Activated naive CD4-positive, alpha-beta T cell treated with anti-CD3 and anti-CD28 coated beads, Interleukin-2, amount 50 U/mL, for 16 hours (primary cell): ENCODE measurements around the gene NGEF.

ENCODE experiments used
- DNase-seq: peaks from one replicate; pipeline ENCODE4 v3.0.0-alpha.2; 2020

NGEF gene

GRCh38 chr2:233041722-233042323, 28.8 kb upstream of the NGEF start:
- no peak for DNase-seq

DNA sequence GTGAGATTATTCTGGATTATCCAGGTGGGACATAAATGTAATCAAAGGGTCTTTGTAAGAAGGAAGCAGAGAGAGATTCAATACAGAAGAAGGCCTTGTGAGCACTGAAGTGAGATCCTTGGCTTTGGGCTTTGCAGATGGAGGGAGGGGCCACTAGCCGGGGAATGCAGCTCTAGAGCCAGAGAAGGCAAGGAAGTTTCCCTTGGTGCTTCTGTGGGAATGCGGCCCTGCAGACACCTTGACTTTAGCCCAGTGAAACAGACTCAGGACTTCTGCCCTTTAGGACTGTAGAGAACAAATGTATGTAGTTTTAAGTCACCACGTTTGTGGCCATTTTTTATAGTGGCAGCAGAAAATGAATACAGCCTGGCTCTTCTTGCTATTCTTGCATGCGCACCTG, 27.5 kb upstream of the NGEF start:
- no peak for DNase-seq

DNA sequence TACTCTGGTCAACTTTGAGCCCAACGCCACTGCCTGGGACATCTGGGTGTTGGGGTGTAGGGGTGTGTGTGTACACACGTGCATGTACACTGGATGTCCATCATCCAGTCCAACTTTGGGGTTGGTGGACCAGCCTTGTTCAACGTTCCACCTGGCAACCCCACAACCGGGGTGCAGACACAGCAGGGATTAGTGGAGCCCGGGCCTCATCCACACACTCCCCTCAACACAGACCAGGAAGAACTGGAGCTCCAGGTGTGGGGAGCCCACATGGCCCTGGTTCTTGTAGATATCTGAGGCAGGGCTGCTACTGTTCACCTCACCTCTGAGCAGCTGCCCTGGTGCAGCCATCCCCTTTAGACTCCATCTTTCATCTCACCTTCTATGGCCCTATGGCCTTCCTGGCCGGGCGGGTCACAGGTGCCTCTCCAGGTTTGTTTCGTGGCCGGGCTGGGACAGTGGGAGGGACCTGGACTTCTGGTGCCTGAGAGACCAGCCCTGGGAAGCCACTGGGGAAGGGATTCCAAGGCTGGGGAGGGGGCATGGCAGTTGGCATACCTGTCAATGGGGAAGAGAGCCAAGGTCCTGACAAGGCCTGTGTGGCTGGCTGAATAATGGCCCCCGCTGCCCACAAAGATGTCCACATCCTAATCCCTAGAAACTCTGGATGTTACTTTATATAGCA, 26.9 kb upstream of the NGEF start:
- no peak for DNase-seq

- DNase-seq, result no peak
These were observed 26.3 kb upstream of the NGEF start for GRCh38 chr2:233039212-233039845.

DNA sequence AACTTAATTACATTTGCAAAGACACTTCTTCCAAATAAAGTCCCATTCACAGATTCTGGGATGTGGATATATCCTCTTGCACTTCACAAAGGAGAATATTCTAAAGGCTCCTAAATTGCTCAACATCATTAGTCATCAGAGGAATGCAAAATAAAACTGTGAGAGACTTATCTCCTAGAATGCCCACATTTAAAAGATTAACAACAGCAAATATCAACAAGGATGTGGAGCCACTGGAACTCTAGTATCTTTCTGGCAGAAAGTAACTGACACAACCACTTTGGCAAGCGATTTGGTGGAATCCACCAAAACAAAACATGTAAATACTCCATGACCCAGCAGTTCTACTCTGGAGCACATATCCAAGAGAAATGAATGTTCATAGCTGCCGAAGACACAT, 24.0 kb upstream of the NGEF start:
- no peak for DNase-seq

GRCh38 chr2:233036162-233036838, 23.2 kb upstream of the NGEF start:
- DNase-seq, result no peak

DNA sequence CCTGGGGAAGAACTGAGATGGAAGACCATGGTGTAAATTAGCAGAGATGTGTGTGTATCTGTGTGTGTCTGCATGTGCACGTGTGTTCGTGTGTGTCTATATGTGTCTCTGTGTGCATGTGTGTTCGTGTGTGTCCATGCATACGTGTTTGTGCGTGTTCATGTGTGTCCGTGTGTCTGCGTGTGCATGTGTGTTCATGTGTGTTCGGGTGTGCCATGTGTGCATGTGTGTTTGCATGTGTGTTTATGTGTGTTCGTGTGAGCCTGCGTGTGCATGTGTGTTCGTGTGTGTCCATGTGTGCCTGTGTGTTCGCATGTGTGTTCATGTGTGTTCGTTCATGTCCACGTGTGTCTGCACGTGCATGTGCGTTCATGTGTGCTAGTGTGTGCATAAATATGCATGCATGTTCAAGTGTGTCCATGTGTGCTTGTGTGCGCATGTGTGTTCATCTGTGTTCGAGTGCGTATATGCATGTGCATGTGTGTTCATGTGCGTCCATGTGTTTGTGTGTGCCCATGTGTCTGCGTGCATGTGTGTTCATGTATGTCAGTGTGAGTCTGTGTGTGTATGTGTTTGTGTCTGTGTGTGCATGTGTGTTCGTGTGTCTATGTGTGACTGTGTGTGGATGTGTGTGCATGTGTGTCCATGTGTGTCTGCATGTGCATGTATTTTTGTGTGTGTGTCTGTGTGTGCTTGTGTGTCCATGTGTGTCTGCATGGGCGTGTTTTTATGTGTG, 22.5 kb upstream of the NGEF start:
- DNase-seq, result no peak

- DNase-seq, result no peak
These were observed 21.2 kb upstream of the NGEF start for GRCh38 chr2:233034091-233034882.

DNA sequence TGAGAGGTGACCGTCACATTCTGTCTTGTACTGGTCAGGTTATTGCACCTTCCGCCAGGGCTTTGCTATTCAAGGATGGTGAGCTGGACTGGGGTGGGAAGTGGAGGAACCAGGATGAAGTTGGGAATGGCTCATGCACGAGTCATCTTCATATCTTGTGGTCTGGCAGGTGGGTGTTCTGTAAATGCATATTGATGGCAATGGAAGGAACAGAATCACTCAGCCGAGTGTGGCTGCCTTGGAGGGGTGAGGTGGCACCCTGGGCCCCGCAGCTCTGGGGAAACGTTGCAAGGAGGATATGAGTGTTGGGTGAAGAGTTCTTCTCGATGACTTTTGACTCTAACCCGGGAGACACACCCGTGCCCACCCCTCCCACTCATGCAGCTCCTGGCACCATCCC, 20.6 kb upstream of the NGEF start:
- no peak for DNase-seq

DNA sequence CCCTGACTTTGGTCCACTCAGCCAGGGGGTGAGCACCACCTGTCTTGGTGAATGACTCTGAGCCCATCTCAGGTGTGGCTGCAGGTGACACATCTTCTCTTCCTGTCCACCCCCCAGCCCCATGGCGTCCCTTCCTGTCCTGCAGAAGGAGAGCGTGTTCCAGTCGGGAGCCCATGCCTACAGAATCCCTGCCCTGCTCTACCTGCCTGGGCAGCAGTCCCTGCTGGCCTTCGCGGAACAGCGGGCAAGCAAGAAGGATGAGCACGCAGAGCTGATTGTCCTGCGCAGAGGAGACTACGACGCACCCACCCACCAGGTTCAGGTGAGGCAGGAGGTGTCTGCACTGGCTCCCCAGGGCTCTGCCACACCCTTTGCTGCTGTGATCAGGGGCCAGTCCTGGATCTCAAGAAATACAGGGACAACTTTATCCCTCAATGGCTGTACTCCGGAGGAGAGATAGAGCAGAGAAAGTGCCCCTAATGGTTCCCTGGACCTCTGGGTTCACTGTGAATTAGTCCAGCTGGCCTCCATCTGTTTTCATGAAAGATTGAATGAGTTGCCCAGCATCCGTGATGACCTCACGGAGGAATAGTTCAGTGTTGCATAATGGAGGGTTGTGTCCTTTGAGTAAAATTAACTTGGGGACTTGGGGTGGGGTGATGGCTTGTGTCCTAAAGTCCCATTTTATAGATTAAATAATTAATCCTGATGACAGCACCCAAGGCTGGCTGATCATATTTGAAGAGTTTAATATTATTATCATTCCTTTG, 19.7 kb upstream of the NGEF start, which contains the start of gene NEU2:
NEU2 (plus strand) TSS at position 122 of the 770 bp plus-strand sequence; CDS start at position 122, 0 bp downstream.
- DNase-seq, result no peak

- no peak for DNase-seq
These were observed 18.8 kb upstream of the NGEF start for GRCh38 chr2:233031556-233032500.

DNA sequence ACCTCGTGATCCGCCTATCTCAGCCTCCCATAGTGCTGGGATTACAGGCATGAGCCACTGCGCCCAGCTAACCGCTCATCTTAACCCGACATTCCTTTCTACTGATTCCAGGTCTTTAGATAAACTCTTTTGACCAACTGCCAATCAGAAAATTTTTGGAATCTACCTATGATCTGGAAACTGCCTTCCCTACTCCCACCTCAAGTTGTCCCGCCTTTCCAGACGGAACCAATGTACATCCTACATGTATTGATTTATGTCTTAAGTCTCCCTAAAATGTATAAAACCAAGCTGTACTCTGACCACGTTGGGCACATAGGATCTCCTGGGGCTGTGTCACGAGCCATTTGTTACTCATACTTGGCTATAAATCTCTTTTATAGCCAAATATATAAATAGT, 16.3 kb upstream of the NGEF start:
- DNase-seq, result no peak

GRCh38 chr2:233026198-233026813, 13.2 kb upstream of the NGEF start:
- DNase-seq, result no peak

DNA sequence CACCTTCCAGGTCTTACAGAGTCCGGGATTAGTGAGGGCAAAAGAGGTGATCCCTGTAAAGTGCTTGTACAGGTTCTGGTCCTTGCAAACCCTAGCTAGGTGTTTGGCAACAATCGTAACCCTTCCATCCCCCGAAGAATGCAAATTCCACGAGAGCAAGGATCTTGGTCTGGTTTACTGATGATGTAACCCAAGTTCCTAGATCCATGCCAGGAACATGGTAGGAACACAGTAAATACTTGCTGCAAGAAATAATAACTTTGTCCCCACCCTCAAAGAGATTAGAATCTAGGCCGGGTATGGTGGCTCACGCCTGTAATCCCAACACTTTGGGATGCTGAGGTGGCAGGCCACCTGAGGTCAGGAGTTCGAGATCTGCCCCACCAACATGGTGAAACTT, 12.7 kb upstream of the NGEF start:
- no peak for DNase-seq

- no peak for DNase-seq
These were observed 10.8 kb upstream of the NGEF start for GRCh38 chr2:233023761-233024410.

DNA sequence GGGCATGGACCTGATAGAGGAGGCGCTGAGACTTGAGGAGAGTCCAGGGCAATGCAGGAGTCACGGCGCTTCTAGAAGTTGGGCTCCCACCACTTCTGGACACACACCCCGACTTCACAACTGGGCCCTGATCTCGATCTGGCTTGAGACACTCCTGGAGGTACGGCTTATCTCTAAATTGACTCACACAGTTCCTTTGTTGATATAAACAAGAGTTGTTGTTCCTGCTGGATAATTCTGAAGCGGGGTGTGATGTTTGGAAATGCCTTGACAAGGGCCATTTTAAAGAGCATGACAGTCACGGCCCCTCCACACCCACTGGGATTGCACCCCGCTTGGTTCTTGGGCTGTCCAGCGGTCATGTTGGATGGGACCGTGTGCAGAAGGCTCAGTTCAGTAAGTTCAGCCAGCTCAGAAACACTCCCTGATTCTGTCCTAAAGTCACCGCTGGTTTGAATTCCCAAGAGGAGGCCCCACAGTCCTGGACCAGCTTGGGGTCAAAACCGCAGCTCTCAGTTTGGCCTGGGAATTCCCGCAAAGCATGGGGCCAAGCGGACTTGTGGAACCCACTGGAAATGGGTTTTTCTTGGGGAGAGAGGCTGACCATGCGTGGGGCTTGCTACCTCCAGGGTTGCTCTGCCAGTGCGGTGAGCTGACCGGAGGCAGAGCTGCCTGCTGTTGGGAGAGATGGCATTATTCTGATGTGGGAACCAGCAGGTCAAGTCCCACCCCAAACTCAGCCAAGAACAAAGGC, 10.1 kb upstream of the NGEF start:
- DNase-seq, result no peak

DNA sequence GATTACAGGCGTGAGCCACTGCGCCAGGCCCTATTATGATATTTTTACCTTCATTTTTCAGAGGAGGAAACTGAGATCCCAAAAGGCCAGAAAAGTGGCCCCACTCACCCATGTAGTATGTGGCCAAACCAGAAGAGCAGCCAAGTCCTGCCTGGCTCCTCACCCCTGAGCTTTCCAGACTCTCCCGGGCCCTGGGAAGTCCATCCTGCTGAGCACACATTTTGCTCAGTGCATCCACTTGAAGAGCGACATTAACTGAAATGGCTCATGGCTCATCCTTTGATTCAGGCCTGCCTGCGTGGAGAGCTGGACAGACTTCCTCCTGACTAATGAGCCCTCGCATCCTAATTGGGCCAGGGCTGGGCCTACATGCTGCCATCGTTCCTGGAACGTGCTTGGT, 9.5 kb upstream of the NGEF start:
- no peak for DNase-seq

DNA sequence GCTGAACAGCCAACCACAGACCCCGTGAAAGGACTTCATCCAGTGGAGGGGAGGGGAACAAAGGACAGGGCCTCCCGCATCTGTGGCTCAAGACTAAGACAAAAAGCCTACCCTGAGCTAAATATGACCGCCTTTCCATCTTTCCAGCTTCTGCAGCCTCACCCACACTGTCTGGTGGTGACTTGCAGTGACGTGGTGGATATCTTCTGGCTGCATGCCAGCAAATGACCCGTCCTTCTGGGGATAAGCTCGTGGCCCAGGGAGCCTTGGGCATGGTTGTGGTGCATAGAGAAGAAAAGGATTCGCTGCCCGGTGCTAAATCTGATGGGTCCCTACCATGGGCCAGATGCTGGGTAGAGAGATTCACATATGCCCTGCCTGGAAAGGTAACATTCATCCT, 8.7 kb upstream of the NGEF start:
- DNase-seq, result no peak
